Measurements from ENCODE around the gene DOK5. TPM values are rescaled to one million over a fixed set of nuclear protein-coding genes. Genes with fewer than 3 reads are reported as not detected.

The DOK5 gene
- total RNA-seq, 2 donors from 2014 or later: 0.14 to 1.2 TPM

GRCh38 chr20:54654450-54654849 is 179.1 kb downstream of the DOK5 start:
- Histone ChIP-seq H3K36me3 (no peaks in the 10 kb centered on the region), H3K27ac (no peak overlapping the region), H3K4me1 (replicated peaks) (no peaks in the 10 kb centered on the region), H3K27me3 (replicated peaks; ENCODE audit: insufficient read depth) (no peaks in the 10 kb centered on the region), H3K9me3 (no peaks in the 10 kb centered on the region), H3K4me3 (no peak overlapping the region)
- intact Hi-C loops (cut with DNase I): no loop called here
- 36% methylated on average over 4 of the region's 4 CpGs for WGBS
- no peak for DNase-seq (ENCODE audit: low spot score)
- TF ChIP-seq POLR2AphosphoS5 (IDR thresholded peaks at IDR 0.05) (no peak), POLR2A (IDR thresholded peaks at IDR 0.05) (no peak)
- TF ChIP-seq, protein P1, sequence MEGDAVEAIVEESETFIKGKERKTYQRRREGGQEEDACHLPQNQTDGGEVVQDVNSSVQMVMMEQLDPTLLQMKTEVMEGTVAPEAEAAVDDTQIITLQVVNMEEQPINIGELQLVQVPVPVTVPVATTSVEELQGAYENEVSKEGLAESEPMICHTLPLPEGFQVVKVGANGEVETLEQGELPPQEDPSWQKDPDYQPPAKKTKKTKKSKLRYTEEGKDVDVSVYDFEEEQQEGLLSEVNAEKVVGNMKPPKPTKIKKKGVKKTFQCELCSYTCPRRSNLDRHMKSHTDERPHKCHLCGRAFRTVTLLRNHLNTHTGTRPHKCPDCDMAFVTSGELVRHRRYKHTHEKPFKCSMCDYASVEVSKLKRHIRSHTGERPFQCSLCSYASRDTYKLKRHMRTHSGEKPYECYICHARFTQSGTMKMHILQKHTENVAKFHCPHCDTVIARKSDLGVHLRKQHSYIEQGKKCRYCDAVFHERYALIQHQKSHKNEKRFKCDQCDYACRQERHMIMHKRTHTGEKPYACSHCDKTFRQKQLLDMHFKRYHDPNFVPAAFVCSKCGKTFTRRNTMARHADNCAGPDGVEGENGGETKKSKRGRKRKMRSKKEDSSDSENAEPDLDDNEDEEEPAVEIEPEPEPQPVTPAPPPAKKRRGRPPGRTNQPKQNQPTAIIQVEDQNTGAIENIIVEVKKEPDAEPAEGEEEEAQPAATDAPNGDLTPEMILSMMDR (IDR thresholded peaks at IDR 0.05): no peak

GRCh38 chr20:54657268-54657826 is 182.0 kb downstream of the DOK5 start:
- TF ChIP-seq, protein P1 (IDR thresholded peaks at IDR 0.05): no peak
- TF ChIP-seq POLR2AphosphoS5 (IDR thresholded peaks at IDR 0.05): no peak
- TF ChIP-seq POLR2A (IDR thresholded peaks at IDR 0.05): no peak
- intact Hi-C loops (cut with DNase I): no loop called here
- WGBS: 85% methylated on average over 2 of the region's 2 CpGs

DNA sequence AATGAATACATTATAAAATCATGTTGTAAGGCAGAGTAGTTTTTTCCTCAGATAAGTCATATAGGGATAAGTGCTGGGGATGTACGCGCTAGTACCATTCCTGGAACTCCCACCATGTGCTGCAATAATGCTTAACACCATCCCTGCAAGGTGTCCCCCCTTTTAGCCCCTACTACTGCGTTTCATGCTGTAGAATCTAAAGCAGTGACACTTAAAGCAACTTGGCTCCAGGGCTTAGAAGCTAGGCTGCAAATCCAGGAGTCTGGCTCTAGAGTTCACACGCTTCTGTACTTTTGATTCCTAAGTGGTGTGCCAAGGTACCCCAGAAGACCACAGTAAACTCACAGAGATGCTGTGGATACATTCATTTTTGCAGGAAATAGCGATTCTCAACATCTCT is 183.1 kb downstream of the DOK5 start:
- 91% methylated on average over 5 of the region's 5 CpGs for WGBS
- Histone ChIP-seq H3K36me3 (no peaks in the 10 kb centered on the region), H3K9me3 (no peaks in the 10 kb centered on the region), H3K27ac (no peak overlapping the region), H3K4me3 (no peak overlapping the region), H3K27me3 (replicated peaks; ENCODE audit: insufficient read depth) (no peaks in the 10 kb centered on the region), H3K4me1 (replicated peaks) (no peaks in the 10 kb centered on the region)
- TF ChIP-seq, protein P1 (IDR thresholded peaks at IDR 0.05): no peak
- no peak for TF ChIP-seq POLR2AphosphoS5 (IDR thresholded peaks at IDR 0.05)
- TF ChIP-seq POLR2A (IDR thresholded peaks at IDR 0.05): no peak
- intact Hi-C loops (cut with DNase I): no loop called here
- DNase-seq (ENCODE audit: low spot score): no peak

More at GRCh38 chr20:54657268-54657826, 182.0 kb downstream of the DOK5 start:
- no peaks in the 10 kb centered on the region for H3K4me1 ChIP-seq (replicated peaks)
- no peak overlapping the region for H3K4me3 ChIP-seq
- H3K36me3 ChIP-seq: no peaks in the 10 kb centered on the region
- H3K9me3 ChIP-seq: no peaks in the 10 kb centered on the region
- no peaks in the 10 kb centered on the region for H3K27me3 ChIP-seq (replicated peaks; ENCODE audit: insufficient read depth)
- no peak overlapping the region for H3K27ac ChIP-seq
- DNase-seq (ENCODE audit: low spot score): no peak

GRCh38 chr20:54661265-54661664 is 185.9 kb downstream of the DOK5 start:
- Histone ChIP-seq H3K27ac (no peak overlapping the region), H3K36me3 (no peaks in the 10 kb centered on the region), H3K4me3 (no peak overlapping the region), H3K9me3 (no peaks in the 10 kb centered on the region), H3K4me1 (replicated peaks) (no peaks in the 10 kb centered on the region), H3K27me3 (replicated peaks; ENCODE audit: insufficient read depth) (no peaks in the 10 kb centered on the region)
- intact Hi-C loops (cut with DNase I): no loop called here
- DNase-seq (ENCODE audit: low spot score): no peak
- 51% methylated on average over 3 of the region's 3 CpGs for WGBS
- TF ChIP-seq POLR2A (IDR thresholded peaks at IDR 0.05) (no peak), POLR2AphosphoS5 (IDR thresholded peaks at IDR 0.05) (no peak)
- TF ChIP-seq, protein P1 (IDR thresholded peaks at IDR 0.05): no peak

- 45% methylated on average over 8 of the region's 8 CpGs for WGBS
- Histone ChIP-seq H3K4me3 (no peak overlapping the region), H3K36me3 (no peaks in the 10 kb centered on the region), H3K27me3 (replicated peaks; ENCODE audit: insufficient read depth) (no peaks in the 10 kb centered on the region), H3K4me1 (replicated peaks) (no peaks in the 10 kb centered on the region), H3K9me3 (no peaks in the 10 kb centered on the region), H3K27ac (no peak overlapping the region)
- DNase-seq (ENCODE audit: low spot score): no peak
- intact Hi-C loops (cut with DNase I): no loop called here
- TF ChIP-seq POLR2A (IDR thresholded peaks at IDR 0.05) (no peak), POLR2AphosphoS5 (IDR thresholded peaks at IDR 0.05) (no peak)
- TF ChIP-seq, protein P1 (IDR thresholded peaks at IDR 0.05): no peak
These were observed 186.6 kb downstream of the DOK5 start for GRCh38 chr20:54661880-54662465.

Measured in prostate gland (tissue), 2 donors.